K562 (cell line): ENCODE data around the gene TTLL12. TPM values are rescaled to one million over a fixed set of nuclear protein-coding genes. Genes with fewer than 3 reads are reported as not detected.

ENCODE experiments used
- BRCA1 ChIP-seq, 2 experiments: fragments of 450-650 bp in 1 of 2; sonication (generic) in 1 of 2; formaldehyde crosslinking in 1 of 2; IDR thresholded peaks; 2 replicates each; pipeline versions ENCODE4 v1.5.0 to v1.6.1; 2017 to 2020; ENCODE audit warnings: mild to moderate bottlenecking in 1 of 2, missing genetic modification reagents in 1 of 2
- CREM ChIP-seq: IDR thresholded peaks from 2 replicates; pipeline ENCODE4 v1.6.1; 2014; ENCODE audit warnings: antibody characterized with exemption, low read depth
- E2F8 ChIP-seq: fragments of 450-650 bp; IDR thresholded peaks from 2 replicates; pipeline ENCODE4 v1.7.1; 2018; ENCODE audit warnings: mild to moderate bottlenecking, low read depth; ENCODE audit not compliant: partially characterized antibody
- EGR1 ChIP-seq: fragments of 450-650 bp; conservative IDR thresholded peaks from 2 replicates; pipeline ENCODE4 v1.6.1; 2017; ENCODE audit warnings: mild to moderate bottlenecking
- ELF2 ChIP-seq: fragments of 250-450 bp; sonication (Bioruptor Pico); IDR thresholded peaks from 2 replicates; pipeline ENCODE4 v1.5.0; 2021; ENCODE audit warnings: mild to moderate bottlenecking
- EP400 ChIP-seq: fragments of 450-650 bp; IDR thresholded peaks from 2 replicates; pipeline ENCODE4 v1.6.1; 2017; ENCODE audit warnings: antibody characterized with exemption, mild to moderate bottlenecking, moderate library complexity
- ESRRA ChIP-seq: fragments of 450-650 bp; IDR thresholded peaks from 2 replicates; pipeline ENCODE4 v1.6.1; 2014; ENCODE audit warnings: low read depth, mild to moderate bottlenecking, moderate library complexity, borderline replicate concordance
- FOXP1 ChIP-seq: sonication (generic); formaldehyde crosslinking; IDR thresholded peaks from 2 replicates; pipeline ENCODE4 v1.8.0; 2022; ENCODE audit warnings: mild to moderate bottlenecking, missing genetic modification reagents
- GABPB1 ChIP-seq: sonication (generic); formaldehyde crosslinking; IDR thresholded peaks from 2 replicates; pipeline ENCODE4 v1.8.0; 2022; ENCODE audit warnings: mild to moderate bottlenecking, missing genetic modification reagents
- MECOM ChIP-seq: fragments of 250-450 bp; sonication (Bioruptor Pico); IDR thresholded peaks from 2 replicates; pipeline ENCODE4 v1.8.0; 2022; ENCODE audit warnings: inconsistent platforms
- MNT ChIP-seq, 2 experiments: fragments of 450-650 bp; conservative IDR thresholded peaks; 2 replicates each; pipeline ENCODE4 v1.6.1; 2017; ENCODE audit warnings: mild to moderate bottlenecking in 2 of 2, moderate library complexity in 2 of 2
- NCOA6 ChIP-seq: fragments of 450-650 bp; IDR thresholded peaks from 2 replicates; pipeline ENCODE4 v1.6.1; 2017; ENCODE audit warnings: mild to moderate bottlenecking
- NEUROD1 ChIP-seq: fragments of 150-350 bp; IDR thresholded peaks from 2 replicates; pipeline ENCODE4 v1.6.1; 2014; ENCODE audit warnings: borderline replicate concordance, low read length, low read depth; ENCODE audit not compliant: partially characterized antibody
- PATZ1 ChIP-seq: fragments of 250-450 bp; sonication (Bioruptor Pico); IDR thresholded peaks from 2 replicates; pipeline ENCODE4 v1.5.0; 2020; ENCODE audit warnings: mild to moderate bottlenecking, borderline replicate concordance
- PHF20 ChIP-seq: fragments of 450-650 bp; IDR thresholded peaks from 2 replicates; pipeline ENCODE4 v1.6.1; 2018; ENCODE audit not compliant: partially characterized antibody
- SIN3B ChIP-seq: fragments of 450-650 bp; IDR thresholded peaks from 2 replicates; pipeline ENCODE4 v1.6.1; 2017; ENCODE audit warnings: low read depth, mild to moderate bottlenecking, moderate library complexity
- SOX6 ChIP-seq: fragments of 450-650 bp; IDR thresholded peaks from 2 replicates; pipeline ENCODE4 v1.6.1; 2014; ENCODE audit warnings: mild to moderate bottlenecking
- SPI1 ChIP-seq: IDR thresholded peaks from 2 replicates; pipeline ENCODE4 v1.6.1; 2011; ENCODE audit warnings: low read depth, low read length, control low read depth, borderline replicate concordance
- TAF1 ChIP-seq: IDR thresholded peaks from 2 replicates; pipeline ENCODE4 v1.6.1; 2011; ENCODE audit warnings: mild to moderate bottlenecking, low read length, moderate library complexity; ENCODE audit not compliant: insufficient read depth, control insufficient read depth, severe bottlenecking; ENCODE audit errors: extremely low read depth
- TCF7 ChIP-seq: sonication (generic); IDR thresholded peaks from 2 replicates; pipeline ENCODE4 v1.6.1; 2016; ENCODE audit warnings: antibody characterized with exemption, borderline replicate concordance
- polyA plus RNA-seq, 8 experiments: library from polyadenylated mRNA; depleted of rRNA in 4 of 8; stranded (reverse) in 5 of 8; unstranded in 3 of 8; fragments of >200 nt; fragmentation: Nextera tagmentation in 2 of 8; fragmentation: Illumina TruSeq in 1 of 8; extraction: Ambion mirVana in 2 of 8; extraction: Trizol in 1 of 8; gene quantifications; 2 replicates each; pipeline versions ENCODE4 v1.2.1 to v1.2.3, GENCODE V29; 2011 to 2014; ENCODE audit warnings: inconsistent platforms in 1 of 8, missing spikeins in 1 of 8
- total RNA-seq, 7 experiments: library from RNA; depleted of rRNA in 6 of 7; stranded (reverse); fragments of >200 nt in 6 of 7; fragmentation: Illumina TruSeq in 2 of 7; extraction: Trizol in 2 of 7; gene quantifications; 2 replicates each; pipeline versions ENCODE4 v1.2.1 to v1.2.3, GENCODE V29; 2011 to 2021; ENCODE audit warnings: low replicate concordance in 1 of 7
- TF ChIP-seq, protein P1 (sequence below): fragments of 450-650 bp; IDR thresholded peaks from 2 replicates; pipeline ENCODE4 v1.6.1; 2014; ENCODE audit warnings: low read depth, mild to moderate bottlenecking, moderate library complexity, borderline replicate concordance

Gene TTLL12
- total and polyA plus RNA-seq, 9 of the 15 experiments (the other 6 are each of a cell fraction or from before 2014, with no cell fraction given) = 1.3 to 128 (median 43.0) TPM

GRCh38 chr22:43142880-43143562 lies 43.9 kb downstream of the TTLL12 start, which contains the start of gene MCAT (continued):
- TF ChIP-seq EGR1 (peak; percentile 34; the same call in 1 of the 2 replicates), GABPB1 (CRISPR knock-in tag) (peak; percentile 97), NEUROD1 (peak; percentile 73), SIN3B (peak; percentile 90), MNT (conservative IDR thresholded peaks at IDR 0.05) (peak; percentile 68 to 87), ELF2 (peak; percentile 84), TAF1 (peak; percentile 55), FOXP1 (CRISPR knock-in tag) (no peak), ESRRA (peak; percentile 52; the same call in 1 of the 2 replicates), EP400 (peak; percentile 59; the same call in 1 of the 2 replicates), BRCA1 (IDR thresholded peaks at IDR 0.05) (no peak), BRCA1 (CRISPR knock-in tag; IDR thresholded peaks at IDR 0.05) (no peak), MECOM (no peak), SPI1 (no peak), CREM (peak; percentile 80), E2F8 (peak; percentile 58), PHF20 (peak; percentile 82), NCOA6 (peak; percentile 71), TCF7 (0 out of 2 replicates have a peak, but pooled peaks have one; percentile 28), SOX6 (no peak), PATZ1 (CRISPR knock-in tag) (no peak)
- TF ChIP-seq, protein P1, sequence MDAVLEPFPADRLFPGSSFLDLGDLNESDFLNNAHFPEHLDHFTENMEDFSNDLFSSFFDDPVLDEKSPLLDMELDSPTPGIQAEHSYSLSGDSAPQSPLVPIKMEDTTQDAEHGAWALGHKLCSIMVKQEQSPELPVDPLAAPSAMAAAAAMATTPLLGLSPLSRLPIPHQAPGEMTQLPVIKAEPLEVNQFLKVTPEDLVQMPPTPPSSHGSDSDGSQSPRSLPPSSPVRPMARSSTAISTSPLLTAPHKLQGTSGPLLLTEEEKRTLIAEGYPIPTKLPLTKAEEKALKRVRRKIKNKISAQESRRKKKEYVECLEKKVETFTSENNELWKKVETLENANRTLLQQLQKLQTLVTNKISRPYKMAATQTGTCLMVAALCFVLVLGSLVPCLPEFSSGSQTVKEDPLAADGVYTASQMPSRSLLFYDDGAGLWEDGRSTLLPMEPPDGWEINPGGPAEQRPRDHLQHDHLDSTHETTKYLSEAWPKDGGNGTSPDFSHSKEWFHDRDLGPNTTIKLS = peak; percentile 48; the same call in 1 of the 2 replicates
